GM18519 (cell line): ENCODE results near the gene PLEKHS1.
"Not testable (repeated sequence)": the region's sequence is repeated elsewhere in the genome, so short reads cannot be mapped to it uniquely, and the experiment has no call there.

ENCODE experiments used
- ATAC-seq: cut with Tn5 transposase; IDR thresholded peaks from one replicate; pipeline ENCODE4 v1.9.1; 2021; ENCODE audit warnings: mild to moderate bottlenecking, moderate library complexity; ENCODE audit not compliant: unreplicated experiment, low FRiP score

PLEKHS1 gene

GRCh38 chr10:113739577-113739976 lies 11.9 kb upstream of the PLEKHS1 start:
- ATAC-seq: no peak

- ATAC-seq: no peak
These were observed 10.6 kb upstream of the PLEKHS1 start for GRCh38 chr10:113740850-113741249.

GRCh38 chr10:113742466-113742865 lies 9.0 kb upstream of the PLEKHS1 start:
- ATAC-seq: no peak

- ATAC-seq: no peak
These were observed 7.9 kb upstream of the PLEKHS1 start for GRCh38 chr10:113743594-113743993.

- ATAC-seq: no peak
These were observed 6.1 kb upstream of the PLEKHS1 start for GRCh38 chr10:113745374-113745773.

GRCh38 chr10:113746217-113746957 lies 5.1 kb upstream of the PLEKHS1 start:
- ATAC-seq: no peak

GRCh38 chr10:113752553-113752952 lies 1.1 kb downstream of the PLEKHS1 start:
- no peak for ATAC-seq

GRCh38 chr10:113753020-113753692 lies 1.7 kb downstream of the PLEKHS1 start:
- ATAC-seq: no peak

- ATAC-seq: no peak
These were observed 2.6 kb downstream of the PLEKHS1 start for GRCh38 chr10:113754125-113754524.

- no peak for ATAC-seq
These were observed 3.3 kb downstream of the PLEKHS1 start for GRCh38 chr10:113754768-113755167.

GRCh38 chr10:113756940-113757543 lies 5.6 kb downstream of the PLEKHS1 start:
- no peak for ATAC-seq

- ATAC-seq: no peak
These were observed 10.6 kb downstream of the PLEKHS1 start for GRCh38 chr10:113762083-113762482.

- no peak for ATAC-seq
These were observed 13.1 kb downstream of the PLEKHS1 start for GRCh38 chr10:113764582-113764981.

- ATAC-seq: no peak
These were observed 14.4 kb downstream of the PLEKHS1 start for GRCh38 chr10:113765910-113766309.

GRCh38 chr10:113767222-113767621 lies 15.7 kb downstream of the PLEKHS1 start:
- ATAC-seq: no peak

GRCh38 chr10:113770346-113770745 lies 18.9 kb downstream of the PLEKHS1 start:
- ATAC-seq: no peak

GRCh38 chr10:113771131-113771530 lies 19.6 kb downstream of the PLEKHS1 start:
- ATAC-seq: not testable (repeated sequence)

GRCh38 chr10:113775686-113776294 lies 24.3 kb downstream of the PLEKHS1 start:
- no peak for ATAC-seq

GRCh38 chr10:113776553-113776952 lies 25.1 kb downstream of the PLEKHS1 start:
- ATAC-seq: no peak

- ATAC-seq: no peak
These were observed 29.3 kb downstream of the PLEKHS1 start for GRCh38 chr10:113780681-113781250.

GRCh38 chr10:113782367-113782766 lies 30.9 kb downstream of the PLEKHS1 start:
- ATAC-seq: no peak
